Mesodermal cell (in vitro differentiated cells): Measurements from ENCODE around the gene GTPBP6.
A peak's percentile ranks its signal among the peaks of the same experiment; 100 is the strongest.
"Not testable (repeated sequence)": the region's sequence is repeated elsewhere in the genome, so short reads cannot be mapped to it uniquely, and the experiment has no call there.

Source experiments
- H3K27ac ChIP-seq: 2 replicates; pipeline ENCODE4 v1.7.0; 2013; ENCODE audit warnings: mild to moderate bottlenecking, low read depth, low read length, moderate library complexity; ENCODE audit not compliant: severe bottlenecking
- H3K36me3 ChIP-seq: 2 replicates; pipeline ENCODE4 v1.7.1; 2013; ENCODE audit warnings: mild to moderate bottlenecking, low read length, moderate library complexity; ENCODE audit not compliant: control insufficient read depth, insufficient read depth
- H3K4me1 ChIP-seq: one replicate; pipeline ENCODE4 v1.7.1; 2013; ENCODE audit warnings: mild to moderate bottlenecking, low read length; ENCODE audit not compliant: insufficient read depth, control insufficient read depth, poor library complexity, severe bottlenecking
- H3K4me3 ChIP-seq: 2 replicates; pipeline ENCODE4 v1.7.0; 2013; ENCODE audit warnings: low read length, control low read depth, mild to moderate bottlenecking; ENCODE audit not compliant: insufficient read depth, poor library complexity, severe bottlenecking; ENCODE audit errors: extremely low read depth
- H3K9me3 ChIP-seq: 2 replicates; pipeline ENCODE4 v1.7.1; 2013; ENCODE audit warnings: mild to moderate bottlenecking, low read length, moderate library complexity; ENCODE audit not compliant: control insufficient read depth
- WGBS, 2 experiments: methylation state at CpG; one replicate each; pipeline ENCODE4 v1.1.5; 2013; ENCODE audit warnings: missing lambda C conversion rate in 2 of 2; ENCODE audit not compliant: insufficient coverage in 2 of 2; 5-methylcytosine and 5-hydroxymethylcytosine counted together

GTPBP6 gene

DNA sequence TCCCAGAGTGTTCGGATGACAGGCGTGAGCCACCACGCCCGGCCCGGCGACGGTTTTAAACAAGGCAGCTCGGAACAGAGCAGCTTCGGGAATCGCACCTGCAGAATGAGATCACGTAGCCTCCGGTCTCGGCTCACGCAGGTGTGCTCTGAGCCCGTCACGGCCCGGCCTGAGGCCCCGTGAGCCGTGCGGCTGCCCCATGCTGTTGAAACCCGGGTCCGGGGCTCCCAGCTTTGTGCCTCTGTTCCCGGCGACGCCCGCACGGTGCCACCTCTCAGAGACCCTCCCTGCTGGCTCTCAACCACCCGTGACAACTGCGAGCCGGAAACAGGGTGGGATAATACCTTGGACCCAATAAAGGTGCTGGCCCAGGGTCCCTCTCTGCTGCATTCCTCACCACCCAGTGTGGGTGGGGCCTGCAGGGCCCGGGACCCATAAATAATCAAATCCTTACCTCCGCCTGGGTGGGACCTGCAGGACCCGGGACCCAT is 50.8 kb downstream of the GTPBP6 start:
- WGBS, 2 experiments, result 92 to 93% methylated on average over 26 to 30 of the region's 33 CpGs
- Histone ChIP-seq H3K4me3 (no peak overlapping the region), H3K27ac (no peak overlapping the region), H3K4me1 (no peaks in the 10 kb centered on the region), H3K9me3 (no peaks in the 10 kb centered on the region), H3K36me3 (no peaks in the 10 kb centered on the region)

DNA sequence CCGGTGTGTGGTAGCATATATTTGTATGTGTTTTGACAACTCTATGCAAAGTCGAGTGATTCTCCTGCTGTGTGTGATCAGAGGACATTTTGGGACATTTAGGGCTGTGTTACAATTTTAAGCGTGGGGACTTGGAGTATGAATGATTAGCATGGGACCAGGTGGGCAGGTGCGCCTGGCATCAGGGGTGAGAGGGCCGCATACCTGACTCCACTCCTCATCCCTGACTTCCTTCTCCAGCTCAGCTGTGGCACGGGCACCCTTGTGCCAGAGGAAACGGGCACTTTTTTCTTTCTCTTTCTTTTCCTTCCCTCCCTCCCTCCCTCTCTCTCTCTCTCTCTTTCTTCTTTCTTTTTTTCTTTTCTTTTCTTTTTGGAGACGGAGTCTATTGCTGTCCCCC is 53.1 kb downstream of the GTPBP6 start:
- no peaks in the 10 kb centered on the region for H3K9me3 ChIP-seq
- WGBS, 2 experiments, result 97 to 100% methylated on average over 4 to 7 of the region's 8 CpGs
- peaks cover 18% of the 10 kb centered on the region for H3K4me1 ChIP-seq
- H3K27ac ChIP-seq, result no peak overlapping the region
- H3K4me3 ChIP-seq, result no peak overlapping the region
- H3K36me3 ChIP-seq, result no peaks in the 10 kb centered on the region

DNA sequence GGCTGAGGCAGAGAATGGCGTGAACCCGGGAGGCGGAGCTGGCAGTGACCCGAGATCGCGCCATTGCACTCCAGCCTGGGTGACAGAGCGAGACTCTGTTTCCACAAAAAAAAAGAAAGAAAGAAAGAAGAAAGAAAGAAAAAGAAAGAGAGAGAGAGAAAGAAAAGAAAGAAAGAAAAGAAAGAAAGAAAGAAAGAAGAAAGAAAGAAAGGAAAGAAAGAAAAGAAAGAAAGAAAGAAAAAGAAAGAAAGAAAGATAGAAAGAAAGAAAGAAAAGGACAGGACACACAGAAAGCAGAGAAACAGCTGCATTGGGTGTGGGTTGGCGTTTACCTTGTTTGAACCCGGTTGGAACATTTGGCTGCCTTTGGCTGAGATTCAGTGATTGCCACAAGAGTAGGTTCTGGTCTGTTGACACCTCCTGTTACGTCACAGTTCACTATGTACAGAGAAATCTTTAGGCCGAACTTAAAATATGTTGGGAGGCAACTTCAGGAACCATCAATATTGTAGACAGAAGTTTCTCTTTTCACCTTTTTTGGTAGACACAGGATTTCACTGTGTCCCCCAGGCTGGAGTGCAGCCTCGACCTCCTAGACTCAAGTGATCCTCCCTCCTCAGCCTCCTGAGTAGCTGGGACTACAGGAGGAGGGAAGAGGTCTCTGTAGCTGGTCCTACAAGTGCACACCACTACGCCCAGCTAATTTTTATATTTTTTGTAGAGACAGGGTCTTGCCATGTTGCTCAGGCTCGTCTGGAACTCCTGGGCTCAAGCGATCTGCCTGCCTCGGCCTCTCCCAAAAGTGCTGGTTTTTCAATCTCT is 53.8 kb downstream of the GTPBP6 start:
- Histone ChIP-seq H3K4me1 (peaks cover 18% of the 10 kb centered on the region), H3K27ac (no peak overlapping the region), H3K4me3 (no peak overlapping the region), H3K36me3 (no peaks in the 10 kb centered on the region), H3K9me3 (no peaks in the 10 kb centered on the region)
- 89 to 90% methylated on average over 14 of the region's 16 CpGs for WGBS, 2 experiments

DNA sequence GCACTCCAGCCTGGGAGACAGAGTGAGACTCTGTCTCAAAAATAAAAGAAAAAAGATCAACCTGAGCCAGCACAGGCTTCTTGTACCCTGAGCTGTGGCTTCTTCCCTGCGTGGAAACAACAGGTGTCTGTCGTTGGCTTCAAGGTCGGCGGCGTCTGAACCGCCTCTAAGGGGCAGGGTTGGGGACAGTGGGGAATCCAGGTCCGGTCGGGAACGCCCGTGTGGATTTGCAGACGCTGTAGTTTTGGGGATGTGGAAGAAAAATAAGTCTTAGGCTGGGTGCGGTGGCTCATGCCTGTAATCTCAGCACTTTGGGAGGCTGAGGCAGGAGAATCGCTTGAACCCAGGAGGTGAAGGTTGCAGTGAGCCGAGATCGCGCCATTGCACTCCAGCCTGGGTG is 54.6 kb downstream of the GTPBP6 start:
- 86 to 91% methylated on average over 12 to 16 of the region's 16 CpGs for WGBS, 2 experiments
- not testable (repeated sequence) for H3K36me3 ChIP-seq, H3K4me3 ChIP-seq, H3K27ac ChIP-seq, H3K9me3 ChIP-seq
- peaks cover 18% of the 10 kb centered on the region for H3K4me1 ChIP-seq

DNA sequence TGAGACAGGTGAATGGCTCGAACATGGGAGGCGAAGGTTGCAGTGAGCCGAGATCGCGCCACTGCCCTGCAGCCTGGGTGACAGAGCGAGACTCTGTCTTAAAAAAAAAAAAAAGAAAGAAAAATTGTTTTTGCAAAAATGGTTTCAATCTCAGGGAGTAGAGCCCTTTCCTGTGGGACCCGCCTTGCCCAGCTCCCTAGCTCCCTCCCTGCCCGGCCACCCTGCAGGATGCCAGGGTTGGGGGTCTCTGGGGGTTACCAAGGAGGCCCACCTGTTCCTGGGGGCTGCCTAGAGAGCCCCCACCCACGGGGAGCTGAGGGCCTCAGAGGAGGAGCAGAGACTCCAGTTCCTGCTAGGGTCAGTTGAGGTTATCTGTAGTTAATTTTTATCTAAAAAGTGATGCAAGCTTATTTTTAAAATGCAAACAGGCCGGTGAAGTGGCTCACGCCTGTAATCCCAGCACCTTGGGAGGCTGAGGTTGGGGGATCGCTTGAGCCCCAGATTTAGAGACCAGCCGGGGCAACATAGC is 56.2 kb downstream of the GTPBP6 start:
- Histone ChIP-seq H3K36me3 (no peaks in the 10 kb centered on the region), H3K4me3 (no peak overlapping the region), H3K4me1 (peaks cover 18% of the 10 kb centered on the region), H3K9me3 (no peaks in the 10 kb centered on the region), H3K27ac (peak overlapping the region; percentile 83)
- 90% methylated on average over 6 to 11 of the region's 13 CpGs for WGBS, 2 experiments

DNA sequence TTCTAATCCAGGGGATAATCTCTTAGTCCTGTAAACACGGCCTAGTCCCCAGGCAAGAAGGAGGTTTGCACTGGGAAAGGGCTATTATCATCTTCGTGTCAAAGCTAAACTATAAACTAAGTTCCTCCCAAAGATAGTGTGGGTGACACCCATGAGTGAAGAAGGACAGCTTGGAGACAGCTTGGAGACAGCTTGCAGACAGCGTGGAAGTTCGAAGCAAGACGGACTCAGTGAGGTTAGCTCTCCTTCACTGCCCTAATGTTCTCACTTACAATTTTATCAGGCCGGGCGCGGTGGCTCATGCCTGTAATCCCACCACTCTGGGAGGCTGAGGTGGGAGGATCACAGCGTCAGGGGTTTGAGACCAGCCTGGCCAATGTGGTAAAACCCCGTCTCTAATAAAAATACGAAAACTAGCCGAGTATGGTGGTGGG is 56.7 kb downstream of the GTPBP6 start:
- no peaks in the 10 kb centered on the region for H3K36me3 ChIP-seq
- 71 to 75% methylated on average over 6 to 12 of the region's 12 CpGs for WGBS, 2 experiments
- peak overlapping the region; percentile 83 for H3K27ac ChIP-seq
- no peaks in the 10 kb centered on the region for H3K9me3 ChIP-seq
- H3K4me1 ChIP-seq, result peaks cover 18% of the 10 kb centered on the region
- no peak overlapping the region for H3K4me3 ChIP-seq

DNA sequence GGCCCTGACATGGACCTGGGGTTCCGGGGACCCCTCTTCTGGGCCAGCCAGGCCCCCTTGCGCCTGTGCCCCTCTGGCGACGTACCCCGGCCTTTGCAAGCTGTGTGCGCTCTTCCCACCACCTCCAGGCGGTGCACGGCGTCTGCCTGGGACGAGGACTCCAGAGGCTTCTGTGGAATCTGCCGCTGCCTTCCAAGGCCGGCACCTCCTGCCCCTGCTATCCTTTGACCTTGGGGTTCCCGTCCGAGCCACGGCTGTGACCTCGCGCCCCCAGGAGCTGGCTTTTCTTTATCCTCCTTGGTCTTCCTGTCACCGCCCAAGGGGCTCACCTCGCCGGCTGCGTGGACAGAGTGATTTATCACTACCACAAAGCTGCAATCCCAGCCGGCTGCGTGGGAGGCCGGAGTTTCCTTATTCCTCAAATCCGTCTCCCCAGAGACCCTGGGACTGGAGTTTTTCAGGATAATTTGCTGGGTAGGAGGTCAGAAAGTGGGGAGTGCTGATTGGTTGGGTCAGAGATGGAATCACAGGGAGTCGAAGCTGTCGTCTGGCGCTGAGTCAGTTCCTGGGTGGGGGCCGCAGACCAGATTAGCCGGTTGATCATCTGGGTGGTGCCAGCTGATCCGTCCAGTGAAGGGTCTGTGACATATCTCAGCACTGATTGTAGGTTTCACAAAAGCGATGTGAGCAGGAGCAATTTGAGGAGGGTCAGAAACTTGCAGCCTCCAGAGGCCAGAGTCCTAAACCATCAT is 57.3 kb downstream of the GTPBP6 start:
- no peaks in the 10 kb centered on the region for H3K36me3 ChIP-seq
- H3K4me1 ChIP-seq, result peaks cover 18% of the 10 kb centered on the region
- H3K27ac ChIP-seq, result peak overlapping the region; percentile 83
- H3K4me3 ChIP-seq, result no peak overlapping the region
- 78 to 81% methylated on average over 23 to 28 of the region's 32 CpGs for WGBS, 2 experiments
- H3K9me3 ChIP-seq, result no peaks in the 10 kb centered on the region

DNA sequence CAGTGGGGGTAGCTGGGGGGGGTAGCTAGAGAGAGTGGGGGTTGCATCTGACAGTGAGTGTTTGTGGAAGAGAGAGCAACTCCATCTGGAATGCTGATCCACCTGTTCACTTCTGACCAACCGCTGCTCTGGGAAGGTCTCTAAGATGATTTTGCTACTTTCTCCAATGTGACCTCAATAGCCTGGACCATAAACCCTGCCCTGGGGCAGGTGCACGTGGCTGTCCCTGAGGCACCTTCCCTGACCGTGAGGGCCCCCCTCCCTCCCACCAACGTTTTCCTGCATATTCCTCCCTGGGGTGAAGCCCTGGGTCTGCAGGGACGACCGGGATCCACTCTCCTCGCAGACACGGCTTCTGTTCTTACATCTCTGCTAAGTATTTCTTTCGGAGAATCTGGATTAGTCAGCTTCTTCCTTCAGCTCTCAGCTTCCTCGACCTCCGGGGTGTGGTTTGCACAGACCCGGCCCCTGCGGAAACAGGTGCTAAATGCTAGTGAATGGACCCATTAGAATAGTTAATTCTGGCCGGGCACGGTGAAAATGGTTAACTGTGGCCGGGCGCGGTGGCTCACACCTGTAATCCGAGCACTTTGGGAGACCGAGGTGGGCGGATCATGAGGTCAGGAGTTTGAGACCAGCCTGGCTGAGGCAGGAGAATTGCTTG is 58.8 kb downstream of the GTPBP6 start:
- no peaks in the 10 kb centered on the region for H3K36me3 ChIP-seq
- WGBS, 2 experiments, result 59 to 62% methylated on average over 18 to 21 of the region's 21 CpGs
- H3K4me1 ChIP-seq, result peaks cover 18% of the 10 kb centered on the region
- H3K4me3 ChIP-seq, result no peak overlapping the region
- H3K27ac ChIP-seq, result no peak overlapping the region
- H3K9me3 ChIP-seq, result no peaks in the 10 kb centered on the region

DNA sequence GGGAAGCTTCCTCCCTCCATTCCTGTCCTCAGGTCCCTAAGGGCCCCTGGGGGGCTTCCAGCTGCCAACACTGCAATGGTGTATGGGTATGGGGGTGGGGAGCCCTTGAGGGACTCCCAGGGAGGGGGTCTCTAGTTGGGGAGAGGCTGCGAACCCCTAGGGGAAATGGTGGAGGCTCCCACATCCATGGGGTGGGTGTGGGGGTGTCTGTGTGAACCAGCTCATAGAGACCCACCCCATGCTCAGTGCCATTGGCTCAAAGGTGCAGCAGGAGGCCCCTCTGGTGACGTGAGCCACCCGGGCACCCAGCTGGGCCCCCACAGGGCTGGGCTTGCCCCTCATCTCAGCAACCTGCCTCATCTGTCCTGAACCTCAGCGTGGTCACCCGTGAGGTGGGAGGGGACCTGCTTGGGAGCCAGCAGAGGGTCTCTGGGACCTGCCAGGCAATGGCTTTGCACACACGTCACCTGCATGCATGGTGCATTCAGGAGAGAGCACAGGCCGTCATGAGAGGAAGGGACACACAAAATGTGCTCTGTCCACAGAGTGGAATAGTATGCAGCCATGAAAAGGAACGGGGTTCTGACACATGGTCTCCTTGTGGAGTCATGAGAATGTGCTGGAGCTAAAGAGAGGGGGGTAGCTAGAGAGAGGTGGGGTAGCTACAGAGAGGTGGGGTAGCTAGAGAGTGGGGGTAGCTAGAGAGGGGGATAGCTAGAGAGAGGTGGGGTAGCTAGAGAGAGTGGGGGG is 60.1 kb downstream of the GTPBP6 start:
- WGBS, 2 experiments, result 83 to 87% methylated on average over 8 of the region's 8 CpGs
- Histone ChIP-seq H3K36me3 (no peaks in the 10 kb centered on the region), H3K4me3 (no peak overlapping the region), H3K4me1 (peaks cover 18% of the 10 kb centered on the region), H3K9me3 (no peaks in the 10 kb centered on the region), H3K27ac (no peak overlapping the region)
